Gastroesophageal sphincter (tissue), 4 donors: ENCODE measurements around the gene CEBPG. TPM values are rescaled to one million over a fixed set of nuclear protein-coding genes. Genes with fewer than 3 reads are reported as not detected.

Experiments
- ATAC-seq: fragments of 150-250 bp; one replicate; pipeline ENCODE4 v1.9.1; 2016; ENCODE audit warnings: mild to moderate bottlenecking, moderate library complexity
- H3K27ac ChIP-seq, 4 donors: fragments of 200-600 bp; sonication (generic) in 3 of 4; 1 replicate in 3 of 4; 2 replicates in 1 of 4; pipeline ENCODE4 v1.5.1; 2016 to 2019
- H3K27me3 ChIP-seq: fragments of 200-600 bp; sonication (generic); one replicate; pipeline ENCODE4 v1.5.1; 2019
- H3K36me3 ChIP-seq, 2 donors: fragments of 200-600 bp; sonication (generic); one replicate each; pipeline ENCODE4 v1.5.1; 2019; ENCODE audit warnings: control low read depth in 1 of 2
- H3K4me1 ChIP-seq, 3 donors: fragments of 200-600 bp; sonication (generic); 1 replicate in 2 of 3; 2 replicates in 1 of 3; pipeline ENCODE4 v1.5.1; 2016 to 2019; ENCODE audit warnings: control low read depth in 2 of 3
- H3K4me3 ChIP-seq, 2 donors: fragments of 200-600 bp; sonication (generic); one replicate each; pipeline ENCODE4 v1.5.1; 2019; ENCODE audit warnings: mild to moderate bottlenecking in 1 of 2, moderate library complexity in 1 of 2
- H3K9me3 ChIP-seq, 3 donors: fragments of 200-600 bp; sonication (generic); one replicate each; pipeline ENCODE4 v1.5.1; 2017 to 2019; ENCODE audit warnings: control low read depth in 2 of 3
- EP300 ChIP-seq: sonication (generic); formaldehyde crosslinking; IDR thresholded peaks from one replicate; pipeline ENCODE4 v1.6.1; 2017; ENCODE audit warnings: antibody characterized with exemption, mild to moderate bottlenecking
- POLR2A ChIP-seq, 2 donors: fragments of 450-650 bp; IDR thresholded peaks; one replicate each; pipeline ENCODE4 v1.6.1; 2017; ENCODE audit warnings: antibody characterized with exemption in 2 of 2, mild to moderate bottlenecking in 2 of 2, moderate library complexity in 1 of 2
- POLR2AphosphoS5 ChIP-seq: sonication (generic); formaldehyde crosslinking; IDR thresholded peaks from one replicate; pipeline ENCODE4 v1.6.1; 2017; ENCODE audit warnings: antibody characterized with exemption
- WGBS, 2 donors: methylation state at CpG; one replicate each; pipeline ENCODE4 v1.1.5; 2018; ENCODE audit warnings: low coverage in 1 of 2; 5-methylcytosine and 5-hydroxymethylcytosine counted together
- total RNA-seq, 4 donors: library from RNA; depleted of rRNA; stranded (reverse); fragments of >200 nt; gene quantifications; one replicate each; pipeline ENCODE4 v1.1.0, GENCODE V29; 2016
- TF ChIP-seq, protein P1 (sequence below), 4 experiments: fragments of 200-600 bp in 2 of 4; fragments of 450-650 bp in 2 of 4; sonication (generic) in 1 of 4; IDR thresholded peaks; one replicate each; pipeline ENCODE4 v1.5.1; 2017 to 2019; ENCODE audit warnings: antibody characterized with exemption in 4 of 4, mild to moderate bottlenecking in 2 of 4, moderate library complexity in 2 of 4

CEBPG gene
- total RNA-seq, 4 donors from 2014 or later: 23.8 to 34.9 (median 26.2) TPM

DNA sequence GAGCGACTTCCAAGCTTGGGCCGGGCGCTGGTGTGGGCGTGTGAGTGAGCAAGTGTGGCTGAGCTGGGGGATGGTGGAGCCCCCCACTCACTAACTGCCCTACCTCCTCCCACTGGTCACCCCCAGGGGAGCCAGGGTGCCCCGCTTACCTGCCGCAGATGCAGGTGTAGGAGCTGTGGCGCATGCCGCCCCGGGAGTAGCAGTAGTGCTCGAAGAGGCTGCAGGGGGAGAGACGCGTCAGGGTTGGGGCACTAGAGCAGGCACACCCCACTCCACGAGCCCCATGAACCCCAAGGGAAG lies 39.9 kb downstream of the CEBPG start:
- WGBS, 2 donors: no CpG with 5 or more reads among the region's 13 CpGs
- ATAC-seq: no peak

DNA sequence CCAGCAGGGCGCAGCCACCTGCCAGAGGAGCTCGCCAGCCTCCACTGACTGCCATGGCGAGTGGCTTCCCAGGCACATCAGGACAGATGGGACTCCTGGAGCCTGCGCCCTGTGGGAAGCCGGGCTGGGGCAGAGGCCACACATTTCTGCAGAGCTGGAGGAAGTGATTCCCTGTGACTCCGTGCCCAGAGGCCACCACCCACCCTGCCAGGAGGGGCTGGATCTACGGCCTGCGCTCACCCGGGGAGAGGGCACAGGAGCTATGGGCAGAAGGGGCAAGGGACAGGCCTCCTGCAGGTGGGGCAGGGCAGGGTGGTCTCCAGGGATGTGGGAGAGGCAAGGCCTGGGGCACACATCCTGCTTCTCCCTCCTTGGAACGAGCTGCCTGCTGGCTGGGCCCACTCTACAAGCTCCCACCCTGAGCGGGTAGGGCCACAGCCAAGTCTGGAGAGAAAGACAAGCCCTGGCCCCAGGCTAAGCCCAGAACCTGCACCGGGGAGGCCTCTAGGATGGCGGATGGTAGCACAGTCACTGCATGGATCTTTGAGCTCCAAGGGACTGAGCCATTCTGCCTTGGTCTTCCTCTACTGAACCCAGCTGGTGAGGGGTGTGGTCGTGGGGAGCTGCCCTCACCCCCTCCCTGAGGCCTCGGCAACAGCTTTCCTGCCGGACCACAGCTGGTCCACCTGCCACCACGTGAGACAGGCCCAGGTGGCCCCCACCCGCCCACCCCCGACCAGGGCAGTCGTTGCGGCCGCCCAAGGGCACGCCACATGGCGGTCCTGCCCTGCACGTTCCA lies 40.6 kb downstream of the CEBPG start:
- WGBS, 2 donors: 80% methylated on average over 1 of the region's 25 CpGs; no CpG with 5 or more reads in 1 of the 2 donors
- no peak for TF ChIP-seq EP300
- TF ChIP-seq POLR2A (IDR thresholded peaks at IDR 0.05): no peak
- no peak for TF ChIP-seq POLR2AphosphoS5
- TF ChIP-seq, protein P1, sequence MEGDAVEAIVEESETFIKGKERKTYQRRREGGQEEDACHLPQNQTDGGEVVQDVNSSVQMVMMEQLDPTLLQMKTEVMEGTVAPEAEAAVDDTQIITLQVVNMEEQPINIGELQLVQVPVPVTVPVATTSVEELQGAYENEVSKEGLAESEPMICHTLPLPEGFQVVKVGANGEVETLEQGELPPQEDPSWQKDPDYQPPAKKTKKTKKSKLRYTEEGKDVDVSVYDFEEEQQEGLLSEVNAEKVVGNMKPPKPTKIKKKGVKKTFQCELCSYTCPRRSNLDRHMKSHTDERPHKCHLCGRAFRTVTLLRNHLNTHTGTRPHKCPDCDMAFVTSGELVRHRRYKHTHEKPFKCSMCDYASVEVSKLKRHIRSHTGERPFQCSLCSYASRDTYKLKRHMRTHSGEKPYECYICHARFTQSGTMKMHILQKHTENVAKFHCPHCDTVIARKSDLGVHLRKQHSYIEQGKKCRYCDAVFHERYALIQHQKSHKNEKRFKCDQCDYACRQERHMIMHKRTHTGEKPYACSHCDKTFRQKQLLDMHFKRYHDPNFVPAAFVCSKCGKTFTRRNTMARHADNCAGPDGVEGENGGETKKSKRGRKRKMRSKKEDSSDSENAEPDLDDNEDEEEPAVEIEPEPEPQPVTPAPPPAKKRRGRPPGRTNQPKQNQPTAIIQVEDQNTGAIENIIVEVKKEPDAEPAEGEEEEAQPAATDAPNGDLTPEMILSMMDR (IDR thresholded peaks at IDR 0.05): no peak
- Histone ChIP-seq H3K9me3 (no peaks in the 10 kb centered on the region), H3K4me1 (peaks cover 0 to 5% (median 0%) of the 10 kb centered on the region in 3 donors), H3K27me3 (no peaks in the 10 kb centered on the region), H3K36me3 (peaks cover 0 to 42% of the 10 kb centered on the region in 2 donors), H3K4me3 (no peak overlapping the region), H3K27ac (no peak overlapping the region)
- no peak for ATAC-seq

More for the DNA sequence above, 39.9 kb downstream of the CEBPG start:
- Histone ChIP-seq H3K27ac (no peak overlapping the region), H3K4me1 (peaks cover 0 to 5% (median 0%) of the 10 kb centered on the region in 3 donors), H3K36me3 (peaks cover 0 to 48% of the 10 kb centered on the region in 2 donors), H3K9me3 (no peaks in the 10 kb centered on the region), H3K4me3 (no peak overlapping the region), H3K27me3 (no peaks in the 10 kb centered on the region)
- TF ChIP-seq POLR2AphosphoS5 (no peak), EP300 (no peak), POLR2A (IDR thresholded peaks at IDR 0.05) (no peak)
- TF ChIP-seq, protein P1 (IDR thresholded peaks at IDR 0.05): no peak

DNA sequence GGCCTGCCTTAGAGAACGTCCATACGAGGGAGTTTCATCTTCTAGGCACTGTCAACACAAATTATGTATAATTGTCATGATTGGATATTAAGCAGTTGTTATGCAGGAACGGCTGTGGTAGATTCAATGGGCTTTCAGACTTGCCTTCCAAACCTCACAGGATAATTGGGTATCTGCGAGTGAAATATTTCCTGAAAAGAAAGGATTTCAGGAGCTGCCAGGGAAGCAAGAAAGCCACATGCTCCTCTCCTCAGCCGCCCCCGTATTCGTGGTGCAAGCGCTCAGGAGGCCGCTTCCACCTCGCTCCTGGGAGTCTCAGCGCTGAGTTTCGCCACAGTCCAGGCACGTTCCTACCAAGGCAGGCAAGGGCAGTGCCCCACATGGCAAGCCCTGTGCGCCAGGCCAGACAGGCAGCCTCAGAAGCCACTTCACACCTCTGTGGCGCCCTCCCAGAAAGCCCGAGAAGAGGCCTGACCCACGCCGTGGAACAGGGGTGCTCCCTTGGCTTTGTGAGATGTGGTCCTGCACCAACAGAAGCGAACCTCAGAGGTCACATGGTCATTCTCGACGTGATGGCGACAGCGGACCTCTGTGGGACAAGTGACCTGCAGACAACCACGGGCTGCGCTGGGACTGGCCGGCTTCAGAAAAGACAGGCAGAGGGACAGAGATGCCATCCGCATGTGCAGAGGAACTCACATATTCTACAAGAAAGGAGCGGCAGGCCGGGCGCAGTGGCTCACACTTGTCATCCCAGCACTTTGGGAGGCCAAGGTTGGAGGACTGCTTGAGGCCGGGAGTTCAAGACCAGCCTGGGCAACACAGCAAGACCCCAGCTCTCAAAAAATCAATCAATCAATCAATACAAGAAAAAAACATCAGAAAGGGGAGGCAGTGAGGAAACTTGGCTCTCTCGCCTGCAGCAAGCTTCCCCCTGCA lies 41.4 kb downstream of the CEBPG start:
- no peaks in the 10 kb centered on the region for H3K9me3 ChIP-seq
- H3K4me3 ChIP-seq: no peak overlapping the region
- WGBS, 2 donors: 84 to 94% methylated on average over 12 to 13 of the region's 32 CpGs
- no peak overlapping the region for H3K27ac ChIP-seq
- TF ChIP-seq POLR2AphosphoS5 (no peak), POLR2A (IDR thresholded peaks at IDR 0.05) (no peak), EP300 (no peak)
- TF ChIP-seq, protein P1 (IDR thresholded peaks at IDR 0.05): no peak
- ATAC-seq: no peak
- no peaks in the 10 kb centered on the region for H3K27me3 ChIP-seq
- H3K4me1 ChIP-seq: peaks cover 0 to 5% (median 0%) of the 10 kb centered on the region in 3 donors
- peaks cover 0 to 39% of the 10 kb centered on the region in 2 donors for H3K36me3 ChIP-seq

- H3K4me1 ChIP-seq: peaks cover 0 to 5% (median 0%) of the 10 kb centered on the region in 3 donors
- peaks cover 0 to 22% of the 10 kb centered on the region in 2 donors for H3K36me3 ChIP-seq
- no peak overlapping the region for H3K4me3 ChIP-seq
- no peaks in the 10 kb centered on the region for H3K27me3 ChIP-seq
- 73% methylated on average over 8 of the region's 27 CpGs; no CpG with 5 or more reads in 1 of the 2 donors for WGBS, 2 donors
- H3K9me3 ChIP-seq: no peaks in the 10 kb centered on the region
- no peak overlapping the region for H3K27ac ChIP-seq
- TF ChIP-seq, protein P1 (IDR thresholded peaks at IDR 0.05): peak in 3 of 4 experiments; percentile 46 to 70 (median 50)
- TF ChIP-seq POLR2AphosphoS5 (no peak), POLR2A (IDR thresholded peaks at IDR 0.05) (no peak)
- peak; percentile 52 for ATAC-seq
These were observed 43.1 kb downstream of the CEBPG start for GRCh38 chr19:33416307-33417215.
